ENCODE measurements around the gene TMEM200B. TPM values are rescaled to one million over a fixed set of nuclear protein-coding genes. Genes with fewer than 3 reads are reported as not detected.
A peak's percentile ranks its signal among the peaks of the same experiment; 100 is the strongest.
"Not testable (repeated sequence)": the region's sequence is repeated elsewhere in the genome, so short reads cannot be mapped to it uniquely, and the experiment has no call there.

TMEM200B gene
- total RNA-seq, 2 donors from 2014 or later = 1.3 to 6.3 TPM

DNA sequence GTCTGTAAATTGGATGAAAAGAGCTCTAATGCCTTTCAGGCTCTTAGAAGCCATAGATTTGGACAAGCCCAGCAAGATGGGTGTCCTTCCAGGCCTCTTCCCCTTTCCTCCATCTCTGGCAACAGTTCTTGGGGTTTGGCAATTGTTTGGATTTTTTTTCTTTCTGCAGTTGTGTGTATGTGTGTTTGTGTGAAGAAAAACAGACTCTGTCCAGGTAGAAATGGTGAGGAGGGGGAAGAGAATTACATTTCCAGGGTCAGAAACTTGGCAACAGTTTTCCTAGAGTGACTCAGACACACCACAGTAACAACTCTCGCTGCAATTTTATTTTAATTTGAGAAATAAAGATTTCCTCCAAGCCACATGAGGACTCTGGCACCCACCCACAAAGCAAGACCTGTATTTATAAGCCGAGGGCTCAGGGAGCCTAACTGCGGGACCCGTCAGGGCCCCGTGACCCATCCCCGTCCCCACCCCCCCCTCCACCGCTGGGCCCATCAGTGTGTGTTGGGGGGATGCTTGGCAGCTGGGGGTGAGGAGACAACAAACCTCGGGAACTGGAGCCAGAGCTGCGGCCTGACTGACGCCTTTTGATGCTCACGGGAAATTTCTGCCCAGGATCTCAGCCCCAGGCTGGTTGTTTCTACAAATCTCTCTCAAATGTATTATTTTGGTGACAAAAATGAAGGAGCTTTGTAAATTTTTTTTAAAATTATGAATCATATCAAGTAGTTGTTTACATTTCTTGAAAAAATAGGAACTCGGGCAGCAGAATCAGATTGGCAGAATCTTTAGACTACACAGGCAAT lies 4.4 kb downstream of the TMEM200B start:
- intact Hi-C loops (cut with DNase I, micrococcal nuclease) = no loop called here
- no peak for ATAC-seq

DNA sequence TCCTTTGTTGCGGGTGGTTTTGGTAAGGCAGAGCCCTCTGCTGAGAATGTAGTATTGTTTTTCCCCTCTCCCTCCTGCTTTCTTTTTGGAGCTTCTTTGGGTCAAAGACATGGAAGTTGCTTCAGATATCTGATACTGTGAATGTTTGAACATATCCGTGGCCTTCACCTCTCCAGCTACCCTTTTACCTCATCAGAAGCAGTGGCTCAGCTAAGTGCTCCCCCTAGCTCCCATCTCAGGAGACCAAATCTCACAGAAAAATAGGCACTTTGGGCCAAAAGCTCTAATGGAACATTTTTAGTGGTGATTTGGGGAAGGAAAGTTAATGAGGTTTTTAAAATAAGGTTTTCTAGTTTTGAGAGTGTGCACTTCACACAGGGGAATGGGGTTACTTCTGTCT lies 6.3 kb downstream of the TMEM200B start:
- ATAC-seq (no peak), DNase-seq (no peak)
- intact Hi-C loops (cut with DNase I, micrococcal nuclease) = no loop called here

More for the DNA sequence above, 4.4 kb downstream of the TMEM200B start:
- no peak for DNase-seq

DNA sequence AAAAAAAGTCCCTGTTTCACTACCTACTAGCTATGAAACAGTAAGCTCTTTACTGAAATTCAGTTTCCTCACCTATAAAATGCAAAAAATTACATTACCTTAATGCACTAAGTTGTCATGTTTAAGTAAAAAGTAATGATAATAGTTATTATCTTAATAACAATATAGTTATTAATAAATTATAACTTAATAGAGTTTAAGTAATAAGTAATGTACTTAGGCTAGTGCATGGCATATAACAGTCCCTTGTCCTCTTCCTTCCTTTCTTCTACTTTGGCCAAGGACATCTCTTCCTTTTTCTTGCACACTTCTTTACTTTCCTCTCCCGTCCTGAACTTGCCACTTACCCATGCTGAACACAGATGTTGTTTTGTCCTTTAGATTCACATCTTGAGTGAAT lies 9.0 kb downstream of the TMEM200B start:
- ATAC-seq = no peak
- intact Hi-C loops (cut with DNase I, micrococcal nuclease) = no loop called here
- DNase-seq = no peak

DNA sequence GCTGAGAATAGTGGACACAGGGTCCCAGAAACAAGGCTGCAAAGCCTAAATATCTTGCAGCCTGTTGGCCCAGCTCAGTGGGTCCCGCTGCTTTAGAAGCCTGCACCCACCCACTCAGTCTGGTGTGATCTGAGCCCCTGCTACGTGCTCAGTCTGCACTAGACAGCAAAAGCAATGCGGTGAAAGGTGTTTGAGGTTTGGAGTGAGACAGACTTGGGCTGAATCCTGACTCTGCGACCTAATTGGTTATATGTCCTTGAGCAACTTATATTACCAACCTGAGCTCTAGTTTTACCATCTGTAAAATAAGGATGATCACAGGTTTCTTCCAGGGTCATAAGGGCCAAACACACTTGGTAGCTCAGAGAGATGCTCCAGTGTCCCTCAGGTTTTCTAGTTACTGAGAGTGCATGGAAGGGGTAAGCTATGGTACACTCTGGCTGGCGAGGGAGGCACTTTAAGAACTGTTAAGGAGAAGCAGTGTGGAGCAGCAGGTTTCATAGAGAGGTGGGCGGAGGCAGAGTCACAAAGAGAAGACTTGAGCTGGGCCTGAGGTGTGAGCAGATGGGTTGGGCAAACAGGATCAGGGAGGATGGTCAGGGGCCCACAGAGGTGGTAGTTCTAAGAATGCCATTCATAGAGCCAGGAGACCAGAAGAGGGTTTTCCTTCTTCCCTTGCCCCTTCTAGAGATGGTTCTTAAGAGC lies 10.1 kb downstream of the TMEM200B start:
- DNase-seq (no peak), ATAC-seq (no peak)
- intact Hi-C loops (cut with DNase I, micrococcal nuclease) = no loop called here

DNA sequence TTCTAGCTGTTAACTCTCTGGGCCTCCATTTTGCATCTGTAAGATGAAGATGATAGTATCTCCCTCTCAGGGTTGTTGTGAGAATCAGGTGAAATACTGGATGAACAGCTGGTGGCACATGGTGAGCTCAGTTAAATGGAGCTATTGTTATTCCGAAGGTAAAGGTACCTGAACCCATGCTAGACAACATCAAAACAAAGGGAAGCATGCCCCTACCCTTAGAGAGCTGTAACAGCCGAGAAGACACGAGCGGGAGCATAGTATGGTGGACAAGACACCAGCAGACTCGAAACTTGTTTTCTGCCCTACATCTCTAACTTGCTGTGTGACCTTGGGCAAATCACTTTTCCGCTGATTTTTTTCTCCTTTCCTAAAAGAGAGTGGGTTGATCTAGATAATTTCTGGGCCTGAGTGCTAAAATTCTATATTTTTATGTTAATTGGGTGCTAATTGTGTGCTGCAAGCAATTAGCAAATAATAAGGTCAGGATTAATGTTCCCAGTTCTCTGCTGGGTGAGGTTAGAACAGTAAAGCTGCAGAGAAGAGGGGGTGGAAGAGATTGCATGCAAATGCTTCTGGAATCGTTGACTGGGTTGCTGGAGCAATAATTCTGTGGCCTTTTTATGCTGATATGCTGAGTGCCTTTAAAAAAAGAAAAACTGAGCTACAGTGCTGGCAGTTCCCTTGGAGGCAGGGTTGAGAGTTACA lies 10.8 kb downstream of the TMEM200B start:
- ATAC-seq (no peak), DNase-seq (no peak)
- intact Hi-C loops (cut with DNase I, micrococcal nuclease) = no loop called here

DNA sequence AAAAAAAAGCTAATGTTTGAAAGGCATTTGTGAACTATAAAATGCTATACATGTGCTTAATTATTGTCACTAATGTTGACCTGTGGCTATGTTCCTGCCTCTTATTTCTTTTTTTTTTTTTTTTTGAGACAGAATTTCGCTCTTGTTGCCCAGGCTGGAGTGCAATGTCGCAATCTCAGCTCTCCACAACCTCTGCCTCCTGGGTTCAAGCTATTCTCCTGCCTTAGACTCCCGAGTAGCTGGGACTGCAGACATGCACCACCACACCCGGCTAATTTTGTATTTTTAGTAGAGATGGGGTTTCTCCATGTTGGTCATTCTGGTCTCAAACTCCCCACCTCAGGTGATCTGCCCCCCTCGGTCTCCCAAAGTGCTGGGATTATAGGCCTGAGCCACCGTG lies 15.7 kb downstream of the TMEM200B start:
- ATAC-seq; intact Hi-C loops (cut with DNase I, micrococcal nuclease); DNase-seq: not testable (repeated sequence)

DNA sequence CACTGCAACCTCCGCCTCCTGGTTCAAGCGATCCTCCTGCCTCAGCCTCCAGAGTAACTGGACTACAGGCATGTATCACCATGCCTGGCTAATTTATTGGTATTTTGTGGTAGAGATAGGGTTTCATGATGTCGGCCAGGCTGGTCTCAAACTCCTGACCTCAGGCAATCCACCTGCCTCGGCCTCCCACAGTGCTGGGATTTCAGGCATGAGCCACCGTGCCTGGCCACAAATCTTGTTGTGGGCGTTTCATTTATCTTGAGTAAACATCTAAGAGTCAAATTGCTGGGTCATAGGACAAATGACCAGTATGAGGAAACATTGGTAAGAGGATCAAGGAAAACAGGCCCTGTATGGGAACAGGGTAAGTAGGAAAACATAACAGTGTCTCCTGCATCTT lies 17.9 kb downstream of the TMEM200B start:
- intact Hi-C loops (cut with DNase I, micrococcal nuclease) = no loop called here
- no peak for DNase-seq
- ATAC-seq = peak; percentile 46

DNA sequence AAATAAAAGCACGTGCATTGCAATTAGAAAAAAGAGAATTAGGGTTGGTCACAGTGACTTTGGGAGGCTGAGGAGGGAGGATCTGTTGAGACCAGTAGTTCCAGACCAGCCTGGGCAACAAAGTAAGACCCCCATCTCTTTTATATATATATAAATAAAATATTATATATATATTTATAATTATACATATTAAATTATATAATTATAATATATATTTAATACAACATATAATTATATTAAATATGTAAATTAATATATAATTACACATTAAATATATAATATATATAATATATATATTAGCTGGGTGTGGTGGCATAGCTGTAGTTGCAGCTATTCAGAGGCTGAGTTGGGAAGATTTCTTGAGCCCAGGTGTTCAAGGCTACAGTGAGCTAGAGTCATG lies 23.2 kb downstream of the TMEM200B start:
- ATAC-seq (no peak), DNase-seq (no peak)
- intact Hi-C loops (cut with DNase I, micrococcal nuclease) = no loop called here

DNA sequence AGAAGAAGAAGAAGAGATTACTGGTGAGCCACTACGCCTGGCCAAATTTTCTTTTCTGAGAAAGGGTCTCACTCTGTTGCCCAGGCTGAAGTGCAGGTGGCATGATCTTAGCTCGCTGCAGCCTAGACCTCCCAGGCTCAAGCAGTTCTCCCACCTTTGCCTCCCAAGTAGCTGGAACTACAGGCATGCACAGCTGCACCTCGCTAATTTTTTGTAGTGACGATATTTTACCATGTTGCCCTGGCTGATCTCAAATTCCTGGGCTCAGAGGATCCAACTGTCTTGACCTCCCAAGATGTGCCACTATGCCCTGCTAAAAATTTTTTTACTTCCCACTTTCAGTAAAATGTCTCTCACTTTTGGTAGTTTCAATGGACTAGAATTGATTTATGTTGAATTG lies 24.4 kb downstream of the TMEM200B start:
- DNase-seq = no peak
- no peak for ATAC-seq
- intact Hi-C loops (cut with DNase I, micrococcal nuclease) = no loop called here

DNA sequence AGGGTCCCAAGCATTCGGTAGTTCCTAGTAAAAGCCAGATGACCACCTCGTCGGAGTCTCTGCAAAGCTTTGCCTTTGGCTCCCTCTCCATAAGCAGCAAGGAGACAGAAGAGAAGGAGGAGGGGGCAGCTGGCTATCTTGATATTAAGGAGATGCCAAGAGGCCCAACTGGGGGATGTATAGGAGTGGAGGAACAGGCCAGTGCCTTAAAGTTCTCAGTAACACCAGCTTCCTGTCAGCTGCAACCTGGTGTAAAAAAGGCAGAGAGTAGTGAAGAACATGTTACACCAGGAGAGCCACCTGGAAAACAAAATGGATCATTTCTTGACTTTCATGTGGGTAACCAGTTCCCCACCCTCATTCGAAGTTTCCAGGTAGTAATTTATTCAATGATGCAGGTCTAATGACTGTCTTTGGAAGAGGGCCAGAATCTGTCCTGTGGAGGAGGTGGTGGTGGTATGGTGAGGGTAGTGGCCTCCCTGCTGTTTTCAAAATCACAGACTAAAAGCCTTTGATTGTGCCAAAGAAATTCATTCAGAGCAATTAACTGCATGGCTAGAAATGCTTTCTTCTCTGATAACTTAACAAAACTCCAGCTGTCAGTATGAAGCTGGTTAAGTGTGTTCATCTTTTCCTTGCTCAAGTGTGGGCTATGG lies 27.3 kb downstream of the TMEM200B start:
- DNase-seq (no peak), ATAC-seq (no peak)
- intact Hi-C loops (cut with DNase I, micrococcal nuclease) = no loop called here

DNA sequence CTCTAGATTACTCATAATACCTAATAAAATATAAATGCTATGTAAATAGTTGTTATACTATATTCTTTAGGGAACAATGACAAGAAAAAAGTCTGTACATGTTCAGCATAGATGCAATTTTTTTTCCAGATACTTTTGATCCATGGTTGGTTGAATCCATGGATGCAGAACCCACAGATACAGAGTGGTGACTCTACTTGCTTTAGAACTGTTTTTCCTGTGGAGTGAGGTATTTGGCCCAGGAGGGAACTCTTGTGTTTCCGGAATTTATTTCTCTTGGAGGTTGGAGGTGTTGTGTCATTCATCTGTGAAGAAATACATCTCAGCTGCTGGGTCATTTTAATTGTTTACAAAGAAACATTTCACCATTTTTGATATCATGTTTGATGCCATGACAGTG lies 28.7 kb downstream of the TMEM200B start:
- no peak for DNase-seq
- no peak for ATAC-seq
- intact Hi-C loops (cut with DNase I, micrococcal nuclease) = no loop called here

DNA sequence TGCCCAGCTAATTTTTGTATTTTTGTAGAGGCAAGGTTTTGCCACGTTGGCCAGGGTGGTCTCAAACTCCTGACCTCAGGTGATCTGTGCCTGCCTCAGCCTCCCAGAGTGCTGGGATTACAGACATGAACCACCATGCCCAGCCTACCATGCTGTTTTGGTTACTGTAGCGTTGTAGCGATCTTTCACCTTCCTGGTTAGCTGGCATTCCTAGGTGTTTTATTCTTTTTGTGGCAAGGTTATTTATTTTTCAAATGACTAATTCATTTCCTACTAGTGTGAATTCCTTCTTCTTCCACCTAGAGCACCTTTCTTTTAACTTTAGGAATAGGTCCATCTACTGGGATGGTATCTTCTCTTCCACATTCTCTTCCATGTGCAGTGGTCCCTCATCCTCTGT lies 29.3 kb downstream of the TMEM200B start:
- ATAC-seq (no peak), DNase-seq (no peak)
- intact Hi-C loops (cut with DNase I, micrococcal nuclease) = no loop called here

DNA sequence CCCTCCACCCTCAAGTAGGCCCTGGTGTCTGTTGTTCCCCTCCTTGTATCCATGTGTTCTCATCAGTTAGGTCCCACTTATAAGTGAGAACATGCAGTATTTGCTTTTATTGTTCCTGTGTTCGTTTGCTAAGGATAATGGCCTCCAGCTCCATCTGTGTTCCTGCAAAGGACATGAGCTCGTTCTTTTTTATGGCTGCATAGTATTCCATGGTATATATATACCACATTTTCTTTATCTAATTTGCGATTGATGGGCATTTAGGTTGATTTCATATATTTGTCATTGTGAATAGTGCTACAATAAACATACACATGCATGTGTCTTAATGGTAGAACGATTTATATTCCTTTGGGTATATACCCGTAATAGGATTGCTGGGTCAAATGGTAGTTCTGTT lies 31.0 kb downstream of the TMEM200B start:
- intact Hi-C loops (cut with DNase I, micrococcal nuclease); ATAC-seq; DNase-seq: not testable (repeated sequence)

DNA sequence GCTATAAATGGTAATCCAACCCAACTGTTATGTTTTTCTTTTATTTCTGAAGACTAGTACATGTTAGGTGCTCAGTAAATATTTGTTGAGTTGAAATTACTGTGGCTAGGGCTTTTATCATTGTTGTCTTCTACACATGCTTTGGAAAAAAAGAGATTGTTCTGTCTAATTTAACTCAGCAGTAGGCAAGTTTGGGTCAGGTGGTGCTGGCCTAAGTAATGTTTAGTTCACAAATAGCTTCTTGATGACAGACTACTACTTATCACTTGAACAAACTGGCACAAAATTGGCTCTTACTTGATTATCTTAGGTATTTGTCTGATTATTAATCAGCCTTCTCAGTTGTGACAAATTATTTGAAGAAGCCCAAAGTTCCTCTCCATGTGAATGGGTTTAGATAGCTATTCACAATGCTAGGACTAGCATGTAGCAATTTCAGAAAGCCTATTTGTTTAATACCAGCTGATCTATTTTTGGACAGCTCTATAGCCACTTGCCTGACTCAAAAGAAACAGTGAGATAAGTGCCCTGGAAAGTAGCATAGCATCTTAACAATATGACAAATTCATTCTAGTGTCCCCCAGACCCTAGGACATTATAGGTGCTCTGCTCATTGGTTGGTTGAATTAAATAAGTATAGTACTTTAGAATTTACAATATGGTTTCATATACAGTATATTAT lies 32.6 kb downstream of the TMEM200B start:
- intact Hi-C loops (cut with DNase I, micrococcal nuclease) = no loop called here
- ATAC-seq (no peak), DNase-seq (no peak)

DNA sequence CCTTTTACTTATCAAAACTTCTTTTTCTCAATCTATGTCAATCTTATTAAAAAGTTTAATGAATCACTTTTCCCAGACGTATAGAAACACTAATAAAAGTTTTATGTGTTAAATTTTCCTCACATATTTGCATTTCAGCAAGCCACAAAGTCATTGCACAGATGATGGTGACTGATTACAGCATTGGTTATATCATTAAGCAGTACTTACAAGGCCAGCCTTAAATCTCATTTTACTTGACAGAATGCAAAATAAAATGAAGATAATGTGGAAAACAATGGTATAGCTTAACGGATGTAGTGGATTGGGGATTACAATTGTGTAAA lies 39.5 kb downstream of the TMEM200B start:
- intact Hi-C loops (cut with DNase I, micrococcal nuclease) = no loop called here
- DNase-seq (no peak), ATAC-seq (no peak)

DNA sequence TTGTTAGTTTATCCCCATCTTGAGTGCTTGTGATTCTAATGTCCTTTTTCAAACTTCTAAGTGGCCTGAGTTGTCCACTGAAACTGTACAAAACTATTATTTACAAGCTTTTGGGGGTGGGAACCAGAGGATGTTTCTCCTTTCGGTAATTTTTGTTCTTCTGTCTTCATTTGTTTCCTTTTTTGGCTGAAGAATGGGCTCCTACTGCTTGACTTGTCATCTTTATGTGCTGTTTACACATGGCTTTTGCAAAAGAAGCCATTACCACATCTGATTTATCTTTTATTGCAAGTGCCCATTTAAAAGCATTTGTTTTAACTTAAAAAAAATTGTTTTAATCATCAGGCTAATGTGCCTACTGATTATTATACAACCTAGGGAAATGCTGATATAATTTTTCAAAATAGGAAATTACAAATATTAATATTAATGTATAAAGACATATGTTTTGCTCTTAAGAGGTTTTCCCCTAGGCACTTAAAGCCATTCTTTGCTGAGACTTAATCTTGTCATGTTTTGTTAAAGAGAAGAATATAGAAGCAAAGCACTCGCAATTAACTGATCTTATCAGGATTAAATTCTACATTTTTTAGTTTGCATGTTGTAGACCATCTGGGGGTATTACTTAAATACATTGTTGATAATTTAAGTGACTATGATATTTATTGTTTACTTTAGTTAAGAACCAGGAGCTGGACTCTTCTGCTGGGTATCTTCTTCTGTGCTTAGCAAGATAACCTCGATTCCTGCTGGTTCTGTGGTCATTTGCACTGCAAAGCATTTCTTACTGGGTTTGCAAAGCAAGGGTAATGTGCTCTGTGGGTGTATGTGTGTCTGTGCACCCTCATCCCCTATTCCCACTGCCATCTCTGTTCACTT lies 40.1 kb downstream of the TMEM200B start:
- DNase-seq = no peak
- no peak for ATAC-seq
- intact Hi-C loops (cut with DNase I, micrococcal nuclease) = no loop called here

DNA sequence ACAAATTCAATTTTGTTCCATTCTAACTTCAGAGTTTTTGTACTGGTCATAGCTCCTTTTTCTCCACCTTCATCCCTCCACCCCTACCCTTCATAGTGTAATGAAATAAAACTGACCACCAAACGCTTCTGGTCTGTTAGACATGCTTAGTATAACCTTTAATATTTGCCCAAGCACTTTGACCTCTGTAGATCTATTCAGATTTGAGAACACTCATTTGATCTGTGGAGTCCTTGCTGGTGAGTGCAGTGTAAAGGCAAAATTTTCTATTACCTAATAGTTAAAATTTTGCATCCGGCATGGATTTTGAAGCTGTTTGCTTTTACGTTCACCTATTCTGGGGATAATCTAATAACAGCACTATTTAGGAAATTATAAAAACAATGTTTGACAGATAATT lies 41.2 kb downstream of the TMEM200B start:
- DNase-seq = no peak
- ATAC-seq = no peak
- intact Hi-C loops (cut with DNase I, micrococcal nuclease) = no loop called here

DNA sequence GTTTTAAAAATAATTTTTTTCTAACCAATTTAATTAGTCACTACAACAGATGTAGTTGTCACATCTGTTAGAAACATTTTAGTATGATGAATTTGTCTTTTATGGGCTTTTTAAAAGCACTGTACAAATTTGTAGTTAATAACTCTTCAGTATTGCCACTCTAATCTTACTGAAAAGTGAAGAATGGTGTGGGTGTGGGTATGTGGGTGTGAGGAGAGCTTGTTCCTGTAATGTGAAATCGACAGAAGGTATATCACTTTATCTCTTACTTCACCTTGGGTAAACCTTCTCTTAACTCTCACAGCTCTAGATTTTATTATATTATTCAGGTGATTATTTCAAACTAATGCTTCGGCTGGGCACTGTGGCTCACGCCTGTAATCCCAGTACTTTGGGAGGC lies 42.5 kb downstream of the TMEM200B start:
- intact Hi-C loops (cut with DNase I, micrococcal nuclease) = no loop called here
- ATAC-seq (no peak), DNase-seq (no peak)
